ENCODE measurements around the gene ROR1. TPM values are rescaled to one million over a fixed set of nuclear protein-coding genes. Genes with fewer than 3 reads are reported as not detected.

The ROR1 gene
- total RNA-seq, 6 experiments from 2014 or later = 7.4 to 9.4 (median 8.9) TPM

DNA sequence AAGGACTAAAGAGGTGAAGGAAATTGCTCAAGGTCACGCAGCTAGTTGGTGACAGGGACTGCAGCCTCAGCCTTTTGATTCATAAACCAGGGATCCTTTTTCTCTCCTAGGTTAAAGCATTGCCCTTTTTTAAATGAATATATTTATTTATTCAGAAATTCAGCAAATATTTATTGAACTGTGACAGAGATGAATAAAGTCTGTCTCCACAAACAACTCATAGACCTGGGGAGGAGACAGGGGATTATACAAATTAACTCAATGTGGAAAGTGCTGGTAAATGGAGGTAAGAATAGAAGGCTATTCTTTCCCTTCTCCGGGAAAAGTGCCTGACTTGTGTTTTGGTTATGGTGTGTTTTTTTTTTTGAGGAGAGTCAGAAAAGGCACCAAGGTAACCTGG is 110.7 kb downstream of the ROR1 start:
- no peaks in the 10 kb centered on the region for H3K9me3 Mint-ChIP-seq
- TF ChIP-seq, protein P1, sequence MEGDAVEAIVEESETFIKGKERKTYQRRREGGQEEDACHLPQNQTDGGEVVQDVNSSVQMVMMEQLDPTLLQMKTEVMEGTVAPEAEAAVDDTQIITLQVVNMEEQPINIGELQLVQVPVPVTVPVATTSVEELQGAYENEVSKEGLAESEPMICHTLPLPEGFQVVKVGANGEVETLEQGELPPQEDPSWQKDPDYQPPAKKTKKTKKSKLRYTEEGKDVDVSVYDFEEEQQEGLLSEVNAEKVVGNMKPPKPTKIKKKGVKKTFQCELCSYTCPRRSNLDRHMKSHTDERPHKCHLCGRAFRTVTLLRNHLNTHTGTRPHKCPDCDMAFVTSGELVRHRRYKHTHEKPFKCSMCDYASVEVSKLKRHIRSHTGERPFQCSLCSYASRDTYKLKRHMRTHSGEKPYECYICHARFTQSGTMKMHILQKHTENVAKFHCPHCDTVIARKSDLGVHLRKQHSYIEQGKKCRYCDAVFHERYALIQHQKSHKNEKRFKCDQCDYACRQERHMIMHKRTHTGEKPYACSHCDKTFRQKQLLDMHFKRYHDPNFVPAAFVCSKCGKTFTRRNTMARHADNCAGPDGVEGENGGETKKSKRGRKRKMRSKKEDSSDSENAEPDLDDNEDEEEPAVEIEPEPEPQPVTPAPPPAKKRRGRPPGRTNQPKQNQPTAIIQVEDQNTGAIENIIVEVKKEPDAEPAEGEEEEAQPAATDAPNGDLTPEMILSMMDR (IDR thresholded peaks at IDR 0.05) = no peak
- DNase-seq = no peak
- H3K27me3 Mint-ChIP-seq (ENCODE audit: insufficient read depth) = no peaks in the 10 kb centered on the region; the same call in none of the 2 replicates
- no peaks in the 10 kb centered on the region for H3K36me3 Mint-ChIP-seq (ENCODE audit: low read depth)
- H3K4me1 Mint-ChIP-seq (ENCODE audit: low read depth) = peaks cover 53% of the 10 kb centered on the region
- H3K27ac Mint-ChIP-seq = no peak overlapping the region
- no peak overlapping the region for H3K4me3 Mint-ChIP-seq

GRCh38 chr1:63885899-63886298 is 112.1 kb downstream of the ROR1 start:
- Mint-ChIP-seq H3K9me3 (no peaks in the 10 kb centered on the region), H3K36me3 (ENCODE audit: low read depth) (peaks cover 9% of the 10 kb centered on the region), H3K4me3 (no peak overlapping the region), H3K27ac (no peak overlapping the region), H3K4me1 (ENCODE audit: low read depth) (peaks cover 52% of the 10 kb centered on the region), H3K27me3 (ENCODE audit: insufficient read depth) (no peaks in the 10 kb centered on the region; the same call in none of the 2 replicates)
- DNase-seq = no peak
- TF ChIP-seq, protein P1 (IDR thresholded peaks at IDR 0.05) = no peak

GRCh38 chr1:63886340-63886739 is 112.5 kb downstream of the ROR1 start:
- Mint-ChIP-seq H3K4me3 (no peak overlapping the region), H3K9me3 (no peaks in the 10 kb centered on the region), H3K27me3 (ENCODE audit: insufficient read depth) (no peaks in the 10 kb centered on the region; the same call in none of the 2 replicates), H3K4me1 (ENCODE audit: low read depth) (peaks cover 56% of the 10 kb centered on the region), H3K27ac (no peak overlapping the region), H3K36me3 (ENCODE audit: low read depth) (peaks cover 9% of the 10 kb centered on the region)
- DNase-seq = no peak
- TF ChIP-seq, protein P1 (IDR thresholded peaks at IDR 0.05) = no peak

- TF ChIP-seq, protein P1 (IDR thresholded peaks at IDR 0.05) = no peak
- Mint-ChIP-seq H3K36me3 (ENCODE audit: low read depth) (peaks cover 9% of the 10 kb centered on the region), H3K4me1 (ENCODE audit: low read depth) (peaks cover 59% of the 10 kb centered on the region), H3K4me3 (no peak overlapping the region), H3K27ac (peak overlapping the region; percentile 76; the same call in 1 of the 2 replicates), H3K27me3 (ENCODE audit: insufficient read depth) (no peaks in the 10 kb centered on the region; the same call in none of the 2 replicates), H3K9me3 (no peaks in the 10 kb centered on the region)
- DNase-seq = no peak
Measured at GRCh38 chr1:63887809-63888208, 114.0 kb downstream of the ROR1 start.

GRCh38 chr1:63888984-63889383 is 115.2 kb downstream of the ROR1 start:
- DNase-seq = peak; percentile 95
- H3K4me3 Mint-ChIP-seq = no peak overlapping the region

More at GRCh38 chr1:63888984-63889383, 115.2 kb downstream of the ROR1 start:
- Mint-ChIP-seq H3K36me3 (ENCODE audit: low read depth) (peaks cover 9% of the 10 kb centered on the region), H3K27me3 (ENCODE audit: insufficient read depth) (no peaks in the 10 kb centered on the region; the same call in none of the 2 replicates), H3K9me3 (no peaks in the 10 kb centered on the region), H3K4me1 (ENCODE audit: low read depth) (peaks cover 69% of the 10 kb centered on the region), H3K27ac (peak overlapping the region; percentile 85)
- TF ChIP-seq, protein P1 (IDR thresholded peaks at IDR 0.05) = no peak
